GM18502 (cell line): Measurements from ENCODE around the gene HIPK3.
"Not testable (repeated sequence)": the region's sequence is repeated elsewhere in the genome, so short reads cannot be mapped to it uniquely, and the experiment has no call there.

Experiments
- ATAC-seq: cut with Tn5 transposase; IDR thresholded peaks from one replicate; pipeline ENCODE4 v1.9.1; 2021; ENCODE audit warnings: mild to moderate bottlenecking; ENCODE audit not compliant: unreplicated experiment, poor library complexity

HIPK3 gene

GRCh38 chr11:33257160-33257896 is at the start of gene HIPK3:
HIPK3 (plus strand) TSS chr11:33257381.
- ATAC-seq, result peak; percentile 76

GRCh38 chr11:33207408-33207985 is 49.7 kb upstream of the HIPK3 start:
- ATAC-seq, result no peak

- no peak for ATAC-seq
Observed at GRCh38 chr11:33208150-33208549, 49.0 kb upstream of the HIPK3 start.

GRCh38 chr11:33211153-33211552 is 46.0 kb upstream of the HIPK3 start:
- ATAC-seq, result no peak

- ATAC-seq, result no peak
Observed at GRCh38 chr11:33211580-33211979, 45.6 kb upstream of the HIPK3 start.

GRCh38 chr11:33214187-33214586 is 43.0 kb upstream of the HIPK3 start:
- ATAC-seq, result no peak

GRCh38 chr11:33214767-33215166 is 42.4 kb upstream of the HIPK3 start:
- no peak for ATAC-seq

- not testable (repeated sequence) for ATAC-seq
Observed at GRCh38 chr11:33216676-33217075, 40.5 kb upstream of the HIPK3 start.

GRCh38 chr11:33222052-33222750 is 35.0 kb upstream of the HIPK3 start:
- no peak for ATAC-seq

GRCh38 chr11:33225371-33225770 is 31.8 kb upstream of the HIPK3 start:
- no peak for ATAC-seq

GRCh38 chr11:33227578-33228261 is 29.5 kb upstream of the HIPK3 start:
- no peak for ATAC-seq

GRCh38 chr11:33234397-33235190 is 22.6 kb upstream of the HIPK3 start:
- no peak for ATAC-seq

GRCh38 chr11:33237039-33237597 is 20.1 kb upstream of the HIPK3 start:
- ATAC-seq, result no peak

- no peak for ATAC-seq
Observed at GRCh38 chr11:33242575-33242974, 14.6 kb upstream of the HIPK3 start.

GRCh38 chr11:33243654-33244053 is 13.5 kb upstream of the HIPK3 start:
- not testable (repeated sequence) for ATAC-seq

GRCh38 chr11:33248416-33248971 is 8.7 kb upstream of the HIPK3 start:
- ATAC-seq, result no peak

- ATAC-seq, result no peak
Observed at GRCh38 chr11:33256031-33256812, 959 bp upstream of the HIPK3 start.

- ATAC-seq, result no peak
Observed at GRCh38 chr11:33256813-33257159, 395 bp upstream of the HIPK3 start.
